NB4 (cell line): ENCODE measurements around the gene TNPO2.
A peak's percentile ranks its signal among the peaks of the same experiment; 100 is the strongest.

Source experiments
- DNase-seq: peaks from one replicate; pipeline ENCODE4 v3.0.0; 2010; ENCODE audit warnings: low read depth
- H3K4me3 ChIP-seq: one replicate; pipeline ENCODE4 v1.5.1; 2011; ENCODE audit warnings: mild to moderate bottlenecking, low read depth, low read length, moderate library complexity
- MYC ChIP-seq: IDR thresholded peaks from 2 replicates; pipeline ENCODE4 v1.6.1; 2011; ENCODE audit warnings: low read depth, low read length
- POLR2A ChIP-seq: IDR thresholded peaks from 2 replicates; pipeline ENCODE4 v1.6.1; 2011; ENCODE audit warnings: mild to moderate bottlenecking; ENCODE audit not compliant: insufficient read length; ENCODE audit errors: extremely low read depth
- TF ChIP-seq, protein P1 (sequence below): IDR thresholded peaks from 2 replicates; pipeline ENCODE4 v1.6.1; 2011; ENCODE audit warnings: low read depth, low read length
- TF ChIP-seq, protein P2 (sequence below): IDR thresholded peaks from one replicate; pipeline ENCODE4 v1.5.1; 2012; ENCODE audit warnings: low read depth, low read length

Gene TNPO2

DNA sequence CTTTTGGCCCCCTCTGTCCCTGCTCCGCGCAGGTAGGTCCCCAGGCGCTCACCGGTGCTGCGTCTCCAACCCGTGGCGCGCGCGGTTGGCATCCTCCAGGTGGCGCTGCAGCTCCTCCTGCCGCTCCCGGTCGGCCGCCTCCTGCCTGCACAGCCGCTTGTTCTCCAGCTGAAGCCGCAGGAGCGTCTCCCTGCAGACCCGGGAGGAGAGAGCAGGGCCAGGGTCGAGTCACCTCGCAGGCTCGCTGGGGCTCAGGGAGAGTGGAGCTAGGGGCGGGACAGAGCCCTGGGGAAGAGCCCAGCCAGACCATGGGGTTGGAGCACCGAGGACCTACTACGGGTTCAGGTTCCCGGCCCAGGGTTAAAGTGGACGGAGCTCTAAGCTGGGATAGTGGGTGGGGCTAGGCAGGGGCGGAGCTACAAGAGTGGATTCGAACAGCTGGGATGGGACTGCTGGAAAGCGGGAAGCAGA is 42.4 kb upstream of the TNPO2 start:
- H3K4me3 ChIP-seq, result peak overlapping the region; percentile 38
- peak; percentile 80 for DNase-seq
- TF ChIP-seq, protein P1, sequence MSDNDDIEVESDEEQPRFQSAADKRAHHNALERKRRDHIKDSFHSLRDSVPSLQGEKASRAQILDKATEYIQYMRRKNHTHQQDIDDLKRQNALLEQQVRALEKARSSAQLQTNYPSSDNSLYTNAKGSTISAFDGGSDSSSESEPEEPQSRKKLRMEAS, result no peak; the same call in 1 of the 2 replicates
- TF ChIP-seq MYC, result peak; percentile 43; the same call in 1 of the 2 replicates
- TF ChIP-seq, protein P2, sequence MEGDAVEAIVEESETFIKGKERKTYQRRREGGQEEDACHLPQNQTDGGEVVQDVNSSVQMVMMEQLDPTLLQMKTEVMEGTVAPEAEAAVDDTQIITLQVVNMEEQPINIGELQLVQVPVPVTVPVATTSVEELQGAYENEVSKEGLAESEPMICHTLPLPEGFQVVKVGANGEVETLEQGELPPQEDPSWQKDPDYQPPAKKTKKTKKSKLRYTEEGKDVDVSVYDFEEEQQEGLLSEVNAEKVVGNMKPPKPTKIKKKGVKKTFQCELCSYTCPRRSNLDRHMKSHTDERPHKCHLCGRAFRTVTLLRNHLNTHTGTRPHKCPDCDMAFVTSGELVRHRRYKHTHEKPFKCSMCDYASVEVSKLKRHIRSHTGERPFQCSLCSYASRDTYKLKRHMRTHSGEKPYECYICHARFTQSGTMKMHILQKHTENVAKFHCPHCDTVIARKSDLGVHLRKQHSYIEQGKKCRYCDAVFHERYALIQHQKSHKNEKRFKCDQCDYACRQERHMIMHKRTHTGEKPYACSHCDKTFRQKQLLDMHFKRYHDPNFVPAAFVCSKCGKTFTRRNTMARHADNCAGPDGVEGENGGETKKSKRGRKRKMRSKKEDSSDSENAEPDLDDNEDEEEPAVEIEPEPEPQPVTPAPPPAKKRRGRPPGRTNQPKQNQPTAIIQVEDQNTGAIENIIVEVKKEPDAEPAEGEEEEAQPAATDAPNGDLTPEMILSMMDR, result peak; percentile 40
- no peak for TF ChIP-seq POLR2A

DNA sequence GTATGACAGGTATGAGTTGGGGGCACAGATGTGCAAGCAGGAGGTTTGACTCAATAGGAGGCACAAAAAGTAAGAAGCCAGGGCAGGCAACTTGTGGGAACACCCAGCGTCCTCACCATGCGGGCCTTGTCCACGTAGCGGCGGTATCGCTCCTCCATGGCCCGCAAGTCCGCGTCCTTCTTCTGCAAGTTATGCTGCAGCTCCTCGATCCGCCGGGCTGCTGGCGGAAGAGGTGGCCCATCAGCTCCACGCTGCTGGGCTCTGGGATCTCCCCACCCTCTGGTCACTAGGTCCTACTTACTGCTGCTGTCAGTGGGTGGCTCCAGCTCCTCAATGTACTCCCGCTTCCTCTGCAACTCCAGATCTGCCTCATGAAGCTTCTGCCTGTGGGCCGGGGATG is 41.0 kb upstream of the TNPO2 start:
- no peak overlapping the region for H3K4me3 ChIP-seq
- TF ChIP-seq, protein P1, result no peak
- TF ChIP-seq POLR2A (no peak), MYC (no peak)
- TF ChIP-seq, protein P2, result no peak
- no peak for DNase-seq

DNA sequence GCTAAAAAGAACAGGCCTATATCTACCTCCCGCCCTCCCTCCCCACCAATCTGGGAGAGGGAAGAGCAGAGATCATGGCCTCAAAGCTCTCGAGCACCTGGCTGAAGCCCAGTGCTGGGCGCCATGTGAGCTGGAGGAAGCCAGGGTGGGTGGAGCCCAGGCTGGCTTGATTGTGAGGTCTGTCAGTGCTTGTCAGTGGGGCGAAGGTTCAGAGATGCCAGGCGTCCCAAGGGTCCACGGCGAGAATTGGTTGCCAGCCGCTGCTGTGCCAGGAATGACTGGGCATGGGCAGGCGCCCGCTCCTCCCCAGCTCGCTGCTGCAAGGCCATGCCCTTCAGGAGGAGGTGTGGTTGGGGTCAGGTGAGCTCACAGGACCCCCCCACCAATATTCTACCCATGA is 39.4 kb upstream of the TNPO2 start:
- TF ChIP-seq, protein P2, result no peak
- no peak for TF ChIP-seq POLR2A
- TF ChIP-seq MYC, result no peak
- TF ChIP-seq, protein P1, result no peak
- no peak for DNase-seq
- no peak overlapping the region for H3K4me3 ChIP-seq

DNA sequence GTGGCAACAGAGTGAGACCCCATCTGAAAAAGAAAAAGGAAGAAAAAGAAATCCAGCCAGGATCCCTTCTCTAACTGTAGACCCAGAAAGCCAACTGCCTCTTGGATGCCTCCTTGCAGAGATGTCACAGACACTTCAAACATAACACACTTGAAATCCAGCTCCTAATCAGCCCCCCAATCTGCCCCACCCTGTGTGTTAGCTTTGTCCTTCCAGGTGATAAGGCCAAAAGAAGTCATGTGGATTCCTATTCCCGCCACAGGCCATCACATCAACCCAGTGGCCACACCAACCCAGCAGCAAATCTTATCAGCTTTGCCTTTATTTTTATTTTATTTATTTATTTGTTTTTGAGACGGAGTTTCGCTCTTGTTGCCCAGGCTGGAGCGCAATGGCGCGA is 36.0 kb upstream of the TNPO2 start:
- no peak for DNase-seq
- TF ChIP-seq, protein P2, result no peak
- TF ChIP-seq POLR2A (no peak), MYC (no peak)
- TF ChIP-seq, protein P1, result no peak
- H3K4me3 ChIP-seq, result no peak overlapping the region

DNA sequence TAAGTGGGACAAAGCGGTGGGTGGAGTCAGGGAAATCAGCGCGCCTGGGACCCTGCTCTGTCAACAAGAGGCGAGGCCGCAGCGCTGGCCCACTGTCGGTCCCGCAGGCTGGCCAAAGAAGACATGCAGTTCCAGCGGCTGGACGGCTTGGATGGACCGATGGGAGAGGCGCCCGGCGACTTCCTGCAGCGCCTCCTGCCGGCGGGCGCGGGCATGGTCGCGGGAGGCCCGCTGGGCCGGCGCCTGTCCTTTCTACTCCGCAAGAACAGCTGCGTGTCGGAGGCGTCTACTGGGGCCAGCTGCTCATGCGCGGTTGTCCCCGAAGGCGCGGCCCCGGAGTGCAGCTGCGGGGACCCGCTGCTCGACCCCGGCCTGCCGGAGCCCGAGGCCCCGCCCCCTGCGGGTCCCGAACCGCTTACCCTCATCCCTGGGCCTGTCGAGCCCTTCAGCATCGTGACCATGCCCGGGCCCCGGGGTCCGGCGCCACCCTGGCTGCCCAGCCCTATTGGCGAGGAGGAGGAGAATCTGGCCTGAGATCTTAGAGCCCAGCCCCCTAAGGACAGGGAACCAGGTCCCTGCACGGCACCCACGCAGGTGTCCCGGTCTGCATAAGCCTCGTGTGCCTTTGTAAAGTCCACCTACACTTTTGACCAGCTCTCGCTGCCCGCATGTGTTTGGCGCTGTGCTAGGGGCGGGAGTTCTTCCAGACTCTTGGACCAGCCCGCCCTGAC is 34.0 kb upstream of the TNPO2 start:
- TF ChIP-seq MYC, result 0 out of 2 replicates have a peak, but pooled peaks have one; percentile 46
- TF ChIP-seq, protein P1, result peak; percentile 44; the same call in 1 of the 2 replicates
- TF ChIP-seq, protein P2, result peak; percentile 89
- no peak for TF ChIP-seq POLR2A
- DNase-seq, result peak; percentile 74
- H3K4me3 ChIP-seq, result no peak overlapping the region
